A549 treated with GW870086 at 1 μM for 4 hours (cell line): Measurements from ENCODE around the gene CEACAM8. TPM values are rescaled to one million over a fixed set of nuclear protein-coding genes. Genes with fewer than 3 reads are reported as not detected.

Experiments
- total RNA-seq: library from RNA; stranded (reverse); fragments of 200-300 nt; extraction: Qiagen RNA extraction; gene quantifications from 5 replicates; pipeline ENCODE4 v1.2.3, GENCODE V29; 2022; ENCODE audit warnings: low read depth

Gene CEACAM8
- total RNA-seq, result not detected in 5 replicates

DNA sequence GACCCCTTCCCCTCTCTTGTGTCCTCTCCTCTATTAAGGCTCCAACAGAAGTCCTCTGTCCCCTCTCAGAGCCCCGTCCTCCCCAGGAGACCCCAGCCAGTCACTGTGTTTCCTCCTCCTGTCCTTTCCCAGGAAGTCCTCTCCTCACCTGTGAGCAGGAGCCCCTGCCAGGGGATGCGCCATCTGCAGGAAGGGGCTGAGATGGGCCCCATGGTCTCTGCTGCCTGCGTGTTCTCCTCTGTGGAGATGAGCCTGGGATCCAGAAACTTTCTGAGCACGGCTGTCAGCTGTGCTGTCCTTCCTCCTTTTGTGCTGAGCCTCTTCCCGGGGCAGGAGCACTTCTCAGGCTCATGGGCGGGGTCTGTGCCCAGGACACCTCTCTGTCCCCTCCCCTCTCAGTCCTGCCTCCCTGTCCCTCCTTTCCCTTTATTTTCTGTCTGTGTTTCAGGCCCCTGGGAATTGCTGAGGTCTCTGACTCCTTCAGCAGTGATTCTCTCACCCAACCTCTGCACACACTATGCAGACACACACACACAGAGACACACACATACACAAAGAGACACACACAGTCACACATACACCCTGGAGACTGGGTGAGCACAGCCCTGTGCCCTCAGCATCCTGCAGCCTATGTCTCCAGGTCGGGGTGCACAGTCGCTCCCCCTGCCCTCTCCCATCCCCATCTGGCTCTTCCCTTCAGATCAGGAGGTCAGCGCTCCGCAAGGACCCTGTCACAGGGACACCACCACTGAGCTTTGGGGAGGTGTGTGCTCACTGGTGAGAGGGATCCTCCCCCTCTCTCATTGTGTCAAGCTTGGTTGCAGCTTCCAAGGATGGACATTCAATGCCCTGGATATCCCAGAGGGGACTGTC is at the start of gene CEACAM8:
TSS of gene CEACAM8 (minus strand) at position 308 of the 873 bp plus-strand sequence. CDS start at position 212, 96 bp downstream.

Other genes starting within 250 kb of the CEACAM8 start
- 40.7 to 55.2 TPM (median 48.7 TPM) in 5 replicates for gene CNFN, start 204.6 kb downstream of the CEACAM8 start, total RNA-seq
- 1.4 to 2.9 TPM (median 2.3 TPM) in 5 replicates for gene LIPE, start 167.5 kb downstream of the CEACAM8 start, total RNA-seq
- gene CXCL17, start 152.0 kb downstream of the CEACAM8 start, total RNA-seq, result 0.18 TPM in 1 of 5 replicates, not detected in the others
- 2.4 to 3.7 TPM (median 2.9 TPM) in 5 replicates for gene CEACAM1, start 66.4 kb downstream of the CEACAM8 start, total RNA-seq
- 0.07 to 0.20 TPM (median 0.15 TPM) in 4 of 5 replicates, not detected in the other for gene PSG3, start 145.6 kb upstream of the CEACAM8 start, total RNA-seq
- gene PSG8, start 170.8 kb upstream of the CEACAM8 start, total RNA-seq, result 0.11 to 0.30 TPM (median 0.19 TPM) in 5 replicates